ENCODE data around the gene RRP36.
"Not testable (repeated sequence)": the region's sequence is repeated elsewhere in the genome, so short reads cannot be mapped to it uniquely, and the experiment has no call there.

RRP36 gene

GRCh38 chr6:43021270-43022047 lies at the start of gene RRP36:
TSS of gene RRP36 (plus strand) at chr6:43021623. CDS start at chr6:43021655, 32 bp downstream.
- peak; percentile 60 for DNase-seq (ENCODE audit: low read depth)

- DNase-seq (ENCODE audit: low read depth), result no peak
Measured at GRCh38 chr6:42971746-42972327, 49.6 kb upstream of the RRP36 start.

- no peak for DNase-seq (ENCODE audit: low read depth)
Measured at GRCh38 chr6:42973926-42974325, 47.5 kb upstream of the RRP36 start.

GRCh38 chr6:42974919-42975505 lies 46.4 kb upstream of the RRP36 start:
- DNase-seq (ENCODE audit: low read depth), result no peak

GRCh38 chr6:42978487-42978838 lies 43.0 kb upstream of the RRP36 start:
- no peak for DNase-seq (ENCODE audit: low read depth)

GRCh38 chr6:42978839-42979522 lies 42.4 kb upstream of the RRP36 start, which contains the start of gene PEX6:
TSS of gene PEX6 (minus strand) at chr6:42979181. CDS start at chr6:42979150, 31 bp downstream.
- DNase-seq (ENCODE audit: low read depth), result peak; percentile 91

- DNase-seq (ENCODE audit: low read depth), result no peak
Measured at GRCh38 chr6:42979523-42980177, 41.8 kb upstream of the RRP36 start.

GRCh38 chr6:42981836-42982235 lies 39.6 kb upstream of the RRP36 start:
- no peak for DNase-seq (ENCODE audit: low read depth)

- DNase-seq (ENCODE audit: low read depth), result peak; percentile 93
Measured at GRCh38 chr6:42984001-42984923, 37.2 kb upstream of the RRP36 start, which contains the start of gene PPP2R5D. TSS of gene PPP2R5D (plus strand) at chr6:42984570. CDS start at chr6:42984678, 108 bp downstream.

- DNase-seq (ENCODE audit: low read depth), result no peak
Measured at GRCh38 chr6:42984924-42985475, 36.4 kb upstream of the RRP36 start.

GRCh38 chr6:42987533-42988451 lies 33.6 kb upstream of the RRP36 start:
- no peak for DNase-seq (ENCODE audit: low read depth)

- DNase-seq (ENCODE audit: low read depth), result no peak
Measured at GRCh38 chr6:42988486-42989020, 32.9 kb upstream of the RRP36 start.

- DNase-seq (ENCODE audit: low read depth), result no peak
Measured at GRCh38 chr6:42989923-42990322, 31.5 kb upstream of the RRP36 start.

GRCh38 chr6:42993445-42993844 lies 28.0 kb upstream of the RRP36 start:
- no peak for DNase-seq (ENCODE audit: low read depth)

- no peak for DNase-seq (ENCODE audit: low read depth)
Measured at GRCh38 chr6:42996513-42996912, 24.9 kb upstream of the RRP36 start.

- DNase-seq (ENCODE audit: low read depth), result not testable (repeated sequence)
Measured at GRCh38 chr6:42998205-42998604, 23.2 kb upstream of the RRP36 start.

GRCh38 chr6:43001843-43002242 lies 19.6 kb upstream of the RRP36 start:
- no peak for DNase-seq (ENCODE audit: low read depth)

- DNase-seq (ENCODE audit: low read depth), result no peak
Measured at GRCh38 chr6:43005844-43006243, 15.6 kb upstream of the RRP36 start.

GRCh38 chr6:43006251-43006650 lies 15.2 kb upstream of the RRP36 start:
- DNase-seq (ENCODE audit: low read depth), result no peak

All from activated T-helper 1 cell treated with Interleukin-2 at 50 U/mL for 16 hours (primary cell).